HCT116 (cell line): ENCODE measurements around the gene ACVR1B. TPM values are rescaled to one million over a fixed set of nuclear protein-coding genes. Genes with fewer than 3 reads are reported as not detected.

ENCODE experiments used
- ATAC-seq: fragments of 200-7000 bp; cut with Tn5 transposase; 2 replicates; pipeline ENCODE4 v1.9.1; 2020; ENCODE audit warnings: mild to moderate bottlenecking, moderate library complexity
- BruUV-seq: library from RNA; stranded (reverse); fragments of 400-500 nt; replicated peaks from 2 replicates; lab custom pipeline; 2021; lab: Mats Ljungman, UMichigan
- CTCF ChIA-PET: fragments of 300-600 bp; sonication (Branson Sonifier 250); formaldehyde crosslinking; loops from one replicate; lab custom pipeline; 2021; ENCODE audit warnings: antibody characterized with exemption; lab: Charles Lee
- POLR2A ChIA-PET: fragments of 300-600, 350-600 bp; sonication (Branson Sonifier 250); formaldehyde crosslinking; loops from one replicate; lab custom pipeline; 2021; ENCODE audit warnings: antibody characterized with exemption; lab: Charles Lee
- RAD21 ChIA-PET, 2 experiments: fragments of 300-600 bp; sonication (Branson Sonifier 250); formaldehyde crosslinking; loops; one replicate each; lab custom pipeline; 2023; ENCODE audit warnings: low total read pairs in 2 of 2; ENCODE audit not compliant: uncharacterized antibody in 2 of 2, unreplicated experiment in 2 of 2, low non-redundant PET in 1 of 2; lab: Charles Lee
- DNase-seq: peaks from one replicate; pipeline ENCODE4 v3.0.0-alpha.2; 2010; ENCODE audit warnings: low read depth, low spot score
- H2AFZ ChIP-seq: fragments of 200-600 bp; shearing (Covaris generic), sonication (generic); 2 replicates; pipeline ENCODE4 v1.6.1; 2017; ENCODE audit warnings: low read depth, mixed run types, mixed read lengths, antibody characterized with exemption, low read length; ENCODE audit not compliant: poor library complexity, severe bottlenecking
- H3K27ac ChIP-seq: 2 replicates; pipeline ENCODE4 v1.5.1; 2012; ENCODE audit warnings: low read depth, low read length
- H3K27me3 ChIP-seq: fragments of 200-600 bp; sonication (generic); 2 replicates; pipeline ENCODE4 v1.6.1; 2016; ENCODE audit warnings: mixed run types, low read length, mixed read lengths; ENCODE audit not compliant: insufficient read depth
- H3K36me3 ChIP-seq, 2 experiments: fragments of 200-500 bp in 1 of 2; fragments of 200-600 bp in 1 of 2; sonication (Bioruptor generic) in 1 of 2; sonication (generic) in 1 of 2; 2 replicates each; pipeline versions ENCODE4 v1.5.1 to v1.6.1; 2014 to 2016; ENCODE audit warnings: low read length in 2 of 2, inconsistent platforms in 1 of 2, mixed read lengths in 1 of 2, mixed run types in 1 of 2; ENCODE audit not compliant: insufficient read depth in 2 of 2, control insufficient read depth in 1 of 2
- H3K4me1 ChIP-seq, 2 experiments: fragments of 200-600 bp in 1 of 2; sonication (generic) in 1 of 2; 2 replicates each; pipeline versions ENCODE4 v1.5.1 to v1.6.1; 2012 to 2017; ENCODE audit warnings: low read length in 2 of 2, inconsistent platforms in 1 of 2, mild to moderate bottlenecking in 1 of 2, mixed read lengths in 1 of 2, mixed run types in 1 of 2, moderate library complexity in 1 of 2; ENCODE audit not compliant: insufficient read depth in 2 of 2, control insufficient read depth in 1 of 2
- H3K4me2 ChIP-seq: fragments of 200-600 bp; sonication (generic); 2 replicates; pipeline ENCODE4 v1.6.1; 2017; ENCODE audit warnings: mixed run types, low read length, mixed read lengths
- H3K4me3 ChIP-seq, 2 experiments: fragments of 200-600 bp in 1 of 2; sonication (generic) in 1 of 2; replicated peaks in 1 of 2; 2 replicates each; pipeline ENCODE4 v1.5.1; 2011 to 2016; ENCODE audit warnings: low read length in 2 of 2, control low read depth in 1 of 2, low read depth in 1 of 2, mild to moderate bottlenecking in 1 of 2, mixed read lengths in 1 of 2, mixed run types in 1 of 2
- H3K79me2 ChIP-seq: fragments of 200-600 bp; sonication (generic); 2 replicates; pipeline ENCODE4 v1.6.1; 2017; ENCODE audit warnings: mild to moderate bottlenecking, mixed run types, low read length, moderate library complexity, mixed read lengths; ENCODE audit not compliant: insufficient read depth
- H3K9ac ChIP-seq: fragments of 200-600 bp; sonication (generic); 2 replicates; pipeline ENCODE4 v1.6.1; 2016; ENCODE audit warnings: low read length, mixed read lengths
- H3K9me2 ChIP-seq: fragments of 200-600 bp; sonication (generic), shearing (Covaris generic); 2 replicates; pipeline ENCODE4 v1.6.1; 2017; ENCODE audit warnings: mixed run types, mild to moderate bottlenecking, moderate library complexity; ENCODE audit not compliant: insufficient read depth
- H3K9me3 ChIP-seq, 2 experiments: fragments of 200-500 bp in 1 of 2; fragments of 200-600 bp in 1 of 2; sonication (Bioruptor generic) in 1 of 2; sonication (generic) in 1 of 2; 2 replicates each; pipeline ENCODE4 v1.6.1; 2014 to 2017; ENCODE audit warnings: low read length in 2 of 2, mixed read lengths in 2 of 2, inconsistent platforms in 1 of 2, low read depth in 1 of 2, mild to moderate bottlenecking in 1 of 2, mixed run types in 1 of 2, moderate library complexity in 1 of 2; ENCODE audit not compliant: control insufficient read depth in 1 of 2, insufficient read depth in 1 of 2
- H4K20me1 ChIP-seq: fragments of 200-600 bp; sonication (generic), shearing (Covaris generic); 2 replicates; pipeline ENCODE4 v1.6.1; 2017; ENCODE audit warnings: mixed run types, mild to moderate bottlenecking, moderate library complexity; ENCODE audit not compliant: insufficient read depth
- CBX3 ChIP-seq: IDR thresholded peaks from 2 replicates; pipeline ENCODE4 v1.6.1; 2012; ENCODE audit warnings: low read depth
- CEBPB ChIP-seq: IDR thresholded peaks from 2 replicates; pipeline ENCODE4 v1.6.1; 2012; ENCODE audit warnings: low read depth
- EGR1 ChIP-seq: IDR thresholded peaks from 2 replicates; pipeline ENCODE4 v1.6.1; 2012; ENCODE audit warnings: low read depth
- ELF1 ChIP-seq: IDR thresholded peaks from 2 replicates; pipeline ENCODE4 v1.6.1; 2012; ENCODE audit warnings: low read depth, borderline replicate concordance
- FOSL1 ChIP-seq: IDR thresholded peaks from 2 replicates; pipeline ENCODE4 v1.6.1; 2012; ENCODE audit warnings: low read depth
- JUND ChIP-seq: IDR thresholded peaks from 2 replicates; pipeline ENCODE4 v1.6.1; 2012
- POLR2A ChIP-seq: IDR thresholded peaks from 2 replicates; pipeline ENCODE4 v1.7.0; 2011; ENCODE audit warnings: borderline replicate concordance; ENCODE audit not compliant: insufficient read depth, insufficient read length; ENCODE audit errors: extremely low read depth
- POLR2AphosphoS5 ChIP-seq: IDR thresholded peaks from 2 replicates; pipeline ENCODE4 v1.6.1; 2011; ENCODE audit warnings: mild to moderate bottlenecking, low read depth, low read length, moderate library complexity
- RAD21 ChIP-seq: IDR thresholded peaks from 2 replicates; pipeline ENCODE4 v1.6.1; 2012; ENCODE audit warnings: low read depth, mild to moderate bottlenecking
- REST ChIP-seq: IDR thresholded peaks from 2 replicates; pipeline ENCODE4 v1.6.1; 2012; ENCODE audit warnings: low read depth
- SIN3A ChIP-seq: IDR thresholded peaks from 2 replicates; pipeline ENCODE4 v1.6.1; 2012; ENCODE audit warnings: low read depth
- SP1 ChIP-seq: IDR thresholded peaks from 2 replicates; pipeline ENCODE4 v1.6.1; 2012; ENCODE audit warnings: low read depth
- SRF ChIP-seq: IDR thresholded peaks from 2 replicates; pipeline ENCODE4 v1.6.1; 2012; ENCODE audit warnings: low read depth
- TCF7L2 ChIP-seq: IDR thresholded peaks from 2 replicates; pipeline ENCODE4 v1.7.0; 2011; ENCODE audit warnings: borderline replicate concordance, inconsistent platforms; ENCODE audit not compliant: insufficient read depth, insufficient read length; ENCODE audit errors: extremely low read depth
- YY1 ChIP-seq: IDR thresholded peaks from 2 replicates; pipeline ENCODE4 v1.6.1; 2011; ENCODE audit warnings: low read length, low read depth, moderate library complexity, mild to moderate bottlenecking; ENCODE audit not compliant: insufficient replicate concordance; ENCODE audit errors: extremely low read depth
- ZBTB33 ChIP-seq: IDR thresholded peaks from 2 replicates; pipeline ENCODE4 v1.6.1; 2011; ENCODE audit warnings: mild to moderate bottlenecking, low read length, moderate library complexity; ENCODE audit not compliant: insufficient replicate concordance; ENCODE audit errors: extremely low read depth
- intact Hi-C: fragments of 100-400 bp; cut with micrococcal nuclease; formaldehyde crosslinking; loops from 2 replicates; pipeline ENCODE4 v1.10.0; 2022
- total RNA-seq: library from RNA; stranded (reverse); gene quantifications from one replicate; pipeline ENCODE4 v1.2.1, GENCODE V29; 2021; ENCODE audit not compliant: unreplicated experiment
- TF ChIP-seq, protein P1 (sequence below), 3 experiments: fragments of 200-600 bp in 1 of 3; sonication (generic) in 1 of 3; IDR thresholded peaks in 2 of 3; conservative IDR thresholded peaks in 1 of 3; 2 replicates each; pipeline ENCODE4 v1.5.1; 2012 to 2017; ENCODE audit warnings: low read depth in 2 of 3, low read length in 2 of 3, antibody characterized with exemption in 1 of 3, borderline replicate concordance in 1 of 3, control low read depth in 1 of 3, mild to moderate bottlenecking in 1 of 3, mixed read lengths in 1 of 3, mixed run types in 1 of 3, moderate library complexity in 1 of 3; ENCODE audit not compliant: insufficient read depth in 1 of 3
- TF ChIP-seq, protein P2 (sequence below): IDR thresholded peaks from 2 replicates; pipeline ENCODE4 v1.6.1; 2012

ACVR1B gene
- total RNA-seq, 1 experiment from 2014 or later: 22.7 TPM

DNA sequence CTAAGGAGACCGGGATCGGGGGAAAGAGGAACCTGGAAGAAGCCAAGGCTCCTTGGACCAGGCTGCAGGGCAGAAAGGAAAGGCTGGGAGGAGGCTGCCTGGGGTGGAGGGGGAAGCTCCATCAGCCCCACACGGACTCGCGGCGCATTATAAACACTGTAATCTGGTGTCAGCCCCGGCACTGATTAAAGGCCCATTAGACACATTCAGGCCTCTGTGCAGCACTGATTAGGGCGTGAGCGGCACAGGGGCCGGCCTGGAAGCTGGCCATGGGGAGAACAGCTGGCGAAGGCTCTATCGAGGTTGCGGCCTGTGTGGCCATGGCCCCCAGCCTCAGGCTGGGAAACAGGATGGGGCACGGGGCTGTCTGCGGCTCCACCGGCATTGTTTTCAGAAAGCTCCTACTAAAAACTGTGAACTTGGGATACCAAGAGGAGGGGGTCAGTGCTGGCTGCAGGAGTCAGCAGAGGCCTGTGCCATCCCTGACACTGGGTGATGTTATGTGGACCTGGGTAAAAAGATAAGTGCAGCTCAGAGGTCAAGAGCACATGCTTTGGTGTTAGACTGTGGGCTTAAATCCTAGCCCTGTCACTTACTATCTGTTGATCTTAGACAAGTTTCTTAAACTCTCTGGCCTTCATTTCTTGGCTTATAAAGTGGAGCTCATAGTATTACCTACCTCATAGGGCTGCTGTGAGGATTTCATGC lies 33.6 kb upstream of the ACVR1B start:
- DNase-seq: no peak
- Histone ChIP-seq H3K9ac (no peak overlapping the region), H3K36me3 (no peaks in the 10 kb centered on the region), H3K4me1 (peaks cover 4 to 11% of the 10 kb centered on the region in 2 experiments; a peak in 3 of 4 replicates), H3K4me3 (no peak overlapping the region), H3K9me2 (no peaks in the 10 kb centered on the region), H3K27me3 (no peaks in the 10 kb centered on the region), H3K4me2 (no peak overlapping the region), H4K20me1 (no peaks in the 10 kb centered on the region), H3K9me3 (no peaks in the 10 kb centered on the region), H2AFZ (no peak overlapping the region), H3K27ac (no peak overlapping the region), H3K79me2 (no peaks in the 10 kb centered on the region)
- BruUV-seq: no TSS peak
- ChIA-PET POLR2A (no interaction called here), CTCF (no interaction called here), RAD21 (no interaction called here)
- TF ChIP-seq ELF1: no peak
- no peak for TF ChIP-seq SP1
- TF ChIP-seq YY1: no peak
- no peak for TF ChIP-seq CEBPB
- no peak for TF ChIP-seq ZBTB33
- TF ChIP-seq, protein P1, sequence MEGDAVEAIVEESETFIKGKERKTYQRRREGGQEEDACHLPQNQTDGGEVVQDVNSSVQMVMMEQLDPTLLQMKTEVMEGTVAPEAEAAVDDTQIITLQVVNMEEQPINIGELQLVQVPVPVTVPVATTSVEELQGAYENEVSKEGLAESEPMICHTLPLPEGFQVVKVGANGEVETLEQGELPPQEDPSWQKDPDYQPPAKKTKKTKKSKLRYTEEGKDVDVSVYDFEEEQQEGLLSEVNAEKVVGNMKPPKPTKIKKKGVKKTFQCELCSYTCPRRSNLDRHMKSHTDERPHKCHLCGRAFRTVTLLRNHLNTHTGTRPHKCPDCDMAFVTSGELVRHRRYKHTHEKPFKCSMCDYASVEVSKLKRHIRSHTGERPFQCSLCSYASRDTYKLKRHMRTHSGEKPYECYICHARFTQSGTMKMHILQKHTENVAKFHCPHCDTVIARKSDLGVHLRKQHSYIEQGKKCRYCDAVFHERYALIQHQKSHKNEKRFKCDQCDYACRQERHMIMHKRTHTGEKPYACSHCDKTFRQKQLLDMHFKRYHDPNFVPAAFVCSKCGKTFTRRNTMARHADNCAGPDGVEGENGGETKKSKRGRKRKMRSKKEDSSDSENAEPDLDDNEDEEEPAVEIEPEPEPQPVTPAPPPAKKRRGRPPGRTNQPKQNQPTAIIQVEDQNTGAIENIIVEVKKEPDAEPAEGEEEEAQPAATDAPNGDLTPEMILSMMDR (IDR thresholded peaks at IDR 0.05 in 2 of 3, conservative IDR thresholded peaks at IDR 0.05 in 1 of 3; ENCODE audit: borderline replicate concordance in 1 of 3, insufficient read depth in 1 of 3, low read depth in 2 of 3, low read length in 2 of 3): no peak
- TF ChIP-seq, protein P2, sequence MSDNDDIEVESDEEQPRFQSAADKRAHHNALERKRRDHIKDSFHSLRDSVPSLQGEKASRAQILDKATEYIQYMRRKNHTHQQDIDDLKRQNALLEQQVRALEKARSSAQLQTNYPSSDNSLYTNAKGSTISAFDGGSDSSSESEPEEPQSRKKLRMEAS: no peak
- TF ChIP-seq POLR2A: no peak
- no peak for TF ChIP-seq RAD21
- TF ChIP-seq SRF: no peak
- TF ChIP-seq JUND: no peak
- no peak for TF ChIP-seq CBX3
- TF ChIP-seq POLR2AphosphoS5: no peak
- TF ChIP-seq REST: no peak
- TF ChIP-seq SIN3A: no peak
- no peak for TF ChIP-seq EGR1
- TF ChIP-seq TCF7L2: no peak
- no peak for TF ChIP-seq FOSL1
- intact Hi-C loops: no loop called here
- ATAC-seq: no peak
